Neural progenitor cell (in vitro differentiated cells): Measurements from ENCODE around the gene SERTM1.

Experiments used
- CTCF ChIP-seq: fragments of 200-600 bp; sonication (generic); IDR thresholded peaks from 2 replicates; pipeline ENCODE4 v1.5.1; 2017; ENCODE audit warnings: antibody characterized with exemption, mild to moderate bottlenecking
- EZH2 ChIP-seq: fragments of 200-600 bp; sonication (generic); IDR thresholded peaks from 2 replicates; pipeline ENCODE4 v1.6.1; 2017; ENCODE audit warnings: antibody characterized with exemption, mild to moderate bottlenecking, moderate library complexity
- EZH2phosphoT487 ChIP-seq: fragments of 200-600 bp; sonication (generic); IDR thresholded peaks from 2 replicates; pipeline ENCODE4 v1.6.1; 2017; ENCODE audit warnings: antibody characterized with exemption

GRCh38 chr13:36639610-36640009, 34.2 kb upstream of the SERTM1 start:
- no peak for TF ChIP-seq EZH2
- TF ChIP-seq CTCF = no peak
- TF ChIP-seq EZH2phosphoT487 = no peak
